Measurements from ENCODE around the gene CNTLN.

Gene CNTLN

GRCh38 chr9:17528859-17529258 lies 394.0 kb downstream of the CNTLN start:
- H3K4me1 ChIP-seq (ENCODE audit: control insufficient read depth in 1 of 2, insufficient read depth in 2 of 2, low read length in 2 of 2): no peaks in the 10 kb centered on the region
- H3K4me3 ChIP-seq (ENCODE audit: low read depth, low read length): no peak overlapping the region
- no peak overlapping the region for H2AFZ ChIP-seq (ENCODE audit: insufficient read depth, low read length, poor library complexity)
- no peaks in the 10 kb centered on the region for H3K36me3 ChIP-seq (ENCODE audit: control insufficient read depth in 1 of 2, insufficient read depth in 2 of 2, low read length in 2 of 2)
- no peak overlapping the region for H3K9ac ChIP-seq (ENCODE audit: low read length)
- no peak overlapping the region for H3K4ac ChIP-seq (ENCODE audit: low read depth, low read length)
- H2BK5ac ChIP-seq (ENCODE audit: low read depth, low read length, poor library complexity): no peak overlapping the region
- no peak overlapping the region for H4K12ac ChIP-seq (ENCODE audit: low read depth, low read length)
- H3K27me3 ChIP-seq (ENCODE audit: insufficient read depth, low read length): no peaks in the 10 kb centered on the region
- H3K79me1 ChIP-seq (ENCODE audit: low read length): no peaks in the 10 kb centered on the region
- H2BK120ac ChIP-seq (ENCODE audit: insufficient read depth, low read length, poor library complexity): no peak overlapping the region
- no peak overlapping the region for H2BK12ac ChIP-seq (ENCODE audit: low read length)
- H2AK5ac ChIP-seq (ENCODE audit: low read length): no peak overlapping the region
- DNase-seq: no peak
- H3K79me2 ChIP-seq (ENCODE audit: control insufficient read depth, insufficient read depth, low read length, poor library complexity): no peaks in the 10 kb centered on the region
- no peak overlapping the region for H3K14ac ChIP-seq (ENCODE audit: low read length)
- H3K23ac ChIP-seq (ENCODE audit: low read length): no peak overlapping the region
- H3K18ac ChIP-seq (ENCODE audit: low read length): no peak overlapping the region
- no peak overlapping the region for H4K91ac ChIP-seq (ENCODE audit: low read depth, low read length)
- no peaks in the 10 kb centered on the region for H3K9me3 ChIP-seq (ENCODE audit: insufficient read depth, low read depth, low read length)
- no peak overlapping the region for H3K4me2 ChIP-seq (ENCODE audit: low read length)
- no peak overlapping the region for H3K27ac ChIP-seq (ENCODE audit: low read depth, low read length)
- no peak overlapping the region for H4K8ac ChIP-seq (ENCODE audit: low read depth, low read length)

GRCh38 chr9:17531642-17532254 lies 396.9 kb downstream of the CNTLN start:
- Histone ChIP-seq H3K79me2 (ENCODE audit: control insufficient read depth, insufficient read depth, low read length, poor library complexity) (no peaks in the 10 kb centered on the region), H2AK5ac (ENCODE audit: low read length) (no peak overlapping the region), H3K9ac (ENCODE audit: low read length) (no peak overlapping the region), H3K4me2 (ENCODE audit: low read length) (no peak overlapping the region), H3K18ac (ENCODE audit: low read length) (no peak overlapping the region), H4K12ac (ENCODE audit: low read depth, low read length) (no peak overlapping the region), H3K27ac (ENCODE audit: low read depth, low read length) (no peak overlapping the region), H2BK12ac (ENCODE audit: low read length) (no peak overlapping the region), H3K14ac (ENCODE audit: low read length) (no peak overlapping the region), H2BK5ac (ENCODE audit: low read depth, low read length, poor library complexity) (no peak overlapping the region), H3K4ac (ENCODE audit: low read depth, low read length) (no peak overlapping the region), H2BK120ac (ENCODE audit: insufficient read depth, low read length, poor library complexity) (no peak overlapping the region), H3K9me3 (ENCODE audit: insufficient read depth, low read depth, low read length) (no peaks in the 10 kb centered on the region), H3K23ac (ENCODE audit: low read length) (no peak overlapping the region), H3K4me3 (ENCODE audit: low read depth, low read length) (no peak overlapping the region), H3K4me1 (ENCODE audit: control insufficient read depth in 1 of 2, insufficient read depth in 2 of 2, low read length in 2 of 2) (no peaks in the 10 kb centered on the region), H2AFZ (ENCODE audit: insufficient read depth, low read length, poor library complexity) (no peak overlapping the region), H3K27me3 (ENCODE audit: insufficient read depth, low read length) (no peaks in the 10 kb centered on the region), H4K91ac (ENCODE audit: low read depth, low read length) (no peak overlapping the region), H3K79me1 (ENCODE audit: low read length) (no peaks in the 10 kb centered on the region), H4K8ac (ENCODE audit: low read depth, low read length) (no peak overlapping the region), H3K36me3 (ENCODE audit: control insufficient read depth in 1 of 2, insufficient read depth in 2 of 2, low read length in 2 of 2) (no peaks in the 10 kb centered on the region)
- peak; percentile 9 to 47 for DNase-seq
- no CpG with 5 or more reads among the region's 10 CpGs for WGBS (ENCODE audit: extremely low coverage, insufficient coverage, insufficient read length)

GRCh38 chr9:17532461-17532860 lies 397.6 kb downstream of the CNTLN start:
- Histone ChIP-seq H3K14ac (ENCODE audit: low read length) (no peak overlapping the region), H3K4me2 (ENCODE audit: low read length) (no peak overlapping the region), H2AK5ac (ENCODE audit: low read length) (no peak overlapping the region), H4K91ac (ENCODE audit: low read depth, low read length) (no peak overlapping the region), H3K79me1 (ENCODE audit: low read length) (no peaks in the 10 kb centered on the region), H3K18ac (ENCODE audit: low read length) (no peak overlapping the region), H3K27me3 (ENCODE audit: insufficient read depth, low read length) (no peaks in the 10 kb centered on the region), H2AFZ (ENCODE audit: insufficient read depth, low read length, poor library complexity) (no peak overlapping the region), H3K23ac (ENCODE audit: low read length) (no peak overlapping the region), H4K12ac (ENCODE audit: low read depth, low read length) (no peak overlapping the region), H2BK120ac (ENCODE audit: insufficient read depth, low read length, poor library complexity) (no peak overlapping the region), H3K9me3 (ENCODE audit: insufficient read depth, low read depth, low read length) (no peaks in the 10 kb centered on the region), H2BK12ac (ENCODE audit: low read length) (no peak overlapping the region), H4K8ac (ENCODE audit: low read depth, low read length) (no peak overlapping the region), H3K4me3 (ENCODE audit: low read depth, low read length) (no peak overlapping the region), H3K4ac (ENCODE audit: low read depth, low read length) (no peak overlapping the region), H3K4me1 (ENCODE audit: control insufficient read depth in 1 of 2, insufficient read depth in 2 of 2, low read length in 2 of 2) (no peaks in the 10 kb centered on the region), H3K79me2 (ENCODE audit: control insufficient read depth, insufficient read depth, low read length, poor library complexity) (no peaks in the 10 kb centered on the region), H3K36me3 (ENCODE audit: control insufficient read depth in 1 of 2, insufficient read depth in 2 of 2, low read length in 2 of 2) (no peaks in the 10 kb centered on the region), H2BK5ac (ENCODE audit: low read depth, low read length, poor library complexity) (no peak overlapping the region), H3K9ac (ENCODE audit: low read length) (no peak overlapping the region), H3K27ac (ENCODE audit: low read depth, low read length) (no peak overlapping the region)
- DNase-seq: no peak
- WGBS (ENCODE audit: extremely low coverage, insufficient coverage, insufficient read length): no CpG with 5 or more reads among the region's 6 CpGs

- Histone ChIP-seq H2BK120ac (ENCODE audit: insufficient read depth, low read length, poor library complexity) (no peak overlapping the region), H4K8ac (ENCODE audit: low read depth, low read length) (no peak overlapping the region), H4K91ac (ENCODE audit: low read depth, low read length) (no peak overlapping the region), H2AFZ (ENCODE audit: insufficient read depth, low read length, poor library complexity) (no peak overlapping the region), H3K9ac (ENCODE audit: low read length) (no peak overlapping the region), H3K27me3 (ENCODE audit: insufficient read depth, low read length) (no peaks in the 10 kb centered on the region), H3K4me3 (ENCODE audit: low read depth, low read length) (no peak overlapping the region), H4K12ac (ENCODE audit: low read depth, low read length) (no peak overlapping the region), H3K36me3 (ENCODE audit: control insufficient read depth in 1 of 2, insufficient read depth in 2 of 2, low read length in 2 of 2) (no peaks in the 10 kb centered on the region), H3K4me1 (ENCODE audit: control insufficient read depth in 1 of 2, insufficient read depth in 2 of 2, low read length in 2 of 2) (no peaks in the 10 kb centered on the region), H3K79me1 (ENCODE audit: low read length) (no peaks in the 10 kb centered on the region), H2BK5ac (ENCODE audit: low read depth, low read length, poor library complexity) (no peak overlapping the region), H2BK12ac (ENCODE audit: low read length) (no peak overlapping the region), H3K23ac (ENCODE audit: low read length) (no peak overlapping the region), H3K4me2 (ENCODE audit: low read length) (no peak overlapping the region), H2AK5ac (ENCODE audit: low read length) (no peak overlapping the region), H3K4ac (ENCODE audit: low read depth, low read length) (no peak overlapping the region), H3K79me2 (ENCODE audit: control insufficient read depth, insufficient read depth, low read length, poor library complexity) (no peaks in the 10 kb centered on the region), H3K9me3 (ENCODE audit: insufficient read depth, low read depth, low read length) (no peaks in the 10 kb centered on the region), H3K18ac (ENCODE audit: low read length) (no peak overlapping the region), H3K14ac (ENCODE audit: low read length) (no peak overlapping the region), H3K27ac (ENCODE audit: low read depth, low read length) (no peak overlapping the region)
- no CpG with 5 or more reads among the region's 3 CpGs for WGBS (ENCODE audit: extremely low coverage, insufficient coverage, insufficient read length)
- DNase-seq: no peak
These were observed 400.3 kb downstream of the CNTLN start for GRCh38 chr9:17535176-17535575.
